Measurements from ENCODE around the gene NOD2. TPM values are rescaled to one million over a fixed set of nuclear protein-coding genes. Genes with fewer than 3 reads are reported as not detected.
A peak's percentile ranks its signal among the peaks of the same experiment; 100 is the strongest.

The NOD2 gene
- total and polyA plus RNA-seq, 2 of the 13 experiments (the other 11 are each of a cell fraction or from before 2014, with no cell fraction given) = 0.27 to 0.81 TPM

DNA sequence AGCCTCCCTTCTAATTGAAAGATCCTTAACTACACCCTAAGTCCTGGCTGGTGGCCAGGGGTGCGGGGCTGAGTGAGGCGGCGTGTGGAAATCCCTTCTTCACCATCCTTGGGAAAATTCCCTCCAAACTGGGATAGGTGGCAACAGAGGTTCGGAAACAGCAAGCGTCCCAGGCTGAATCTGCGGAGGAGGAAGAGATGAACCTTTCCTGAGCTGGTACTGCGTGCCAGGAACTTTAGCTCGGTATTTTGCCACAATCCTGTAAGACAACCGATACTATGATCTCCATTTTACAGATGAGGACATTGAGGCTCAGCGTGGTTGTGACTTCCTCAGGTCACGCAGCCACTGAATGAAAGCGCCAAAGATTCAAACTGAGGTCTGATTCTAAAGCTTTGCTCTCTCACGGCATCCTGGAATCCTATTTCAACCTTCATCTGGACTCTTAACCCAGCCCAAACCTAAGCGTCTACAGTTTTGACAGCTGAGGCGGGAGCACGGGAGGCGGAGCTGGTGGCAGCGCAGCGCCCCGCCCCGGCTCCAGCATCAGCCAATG, 47.9 kb downstream of the NOD2 start:
- no TSS peak for BruUV-seq (replicated peaks)
- Histone ChIP-seq H4K20me1 (ENCODE audit: insufficient read depth, low read length) (no peaks in the 10 kb centered on the region), H3K4me2 (ENCODE audit: low read depth, low read length) (peak overlapping the region; percentile 88), H3K4me3 (replicated peaks in 1 of 3; ENCODE audit: insufficient read depth in 1 of 3, low read depth in 2 of 3, low read length in 3 of 3) (peak overlapping the region; percentile 32 to 65 (median 49)), H3K36me3 (replicated peaks in 1 of 2; ENCODE audit: control insufficient read depth in 1 of 2, insufficient read depth in 2 of 2, low read length in 2 of 2) (no peaks in the 10 kb centered on the region), H3K9ac (ENCODE audit: insufficient read depth, low read depth, low read length) (peak overlapping the region; percentile 33; the same call in 1 of the 2 replicates), H3K9me3 (ENCODE audit: low read length) (no peaks in the 10 kb centered on the region), H3K27ac (ENCODE audit: extremely low read length, insufficient read depth, low read length) (no peak overlapping the region), H2AFZ (ENCODE audit: low read length) (peak overlapping the region; percentile 28), H3K27me3 (ENCODE audit: control insufficient read depth in 1 of 2, insufficient read depth in 2 of 2, low read length in 2 of 2) (0 out of 5 replicates have a peak, but pooled peaks cover 0 to 5% of the 10 kb centered on the region in 2 experiments), H3K4me1 (ENCODE audit: insufficient read depth, low read length) (peaks cover 19% of the 10 kb centered on the region), H3K79me2 (ENCODE audit: insufficient read depth, low read length) (no peaks in the 10 kb centered on the region)
- in situ Hi-C loops (cut with HindIII; ENCODE audit: extremely low pct_ligation_motif_present, low pct_unique_long_range_greater_than_20kb) = no loop called here
- DNase-seq (ENCODE audit: low spot score) (no peak), ATAC-seq (no peak), FAIRE-seq (no peak)
- intact Hi-C loops (cut with micrococcal nuclease; ENCODE audit: unreplicated experiment) = loop anchor here (1.0 to 5.0 kb wide), 3 partner anchors 23 to 74 kb away; no protein-coding TSS in a partner anchor
- ChIA-PET POLR2A (interaction anchor here (0.7 to 1.3 kb wide), 8 partner anchors 9 to 76 kb away, joined by 3 to 14 read pairs (median 4); no protein-coding TSS in a partner anchor), CTCF (ENCODE audit: low intra/inter-chr PET ratio, low total read pairs) (no interaction called here)
- 2% methylated on average over 18 of the region's 21 CpGs for WGBS (ENCODE audit: low lambda C conversion rate)
- TF ChIP-seq MXD4 (CRISPR knock-in tag; IDR thresholded peaks at IDR 0.05) (no peak), BRCA1 (CRISPR knock-in tag; IDR thresholded peaks at IDR 0.05) (no peak), PHF8 (CRISPR knock-in tag; IDR thresholded peaks at IDR 0.05) (no peak; the same call in 1 of the 2 replicates), NR1H2 (CRISPR knock-in tag; IDR thresholded peaks at IDR 0.05; ENCODE audit: borderline replicate concordance, low read depth) (no peak), ZNF256 (CRISPR knock-in tag; conservative IDR thresholded peaks at IDR 0.05) (no peak), ZFP41 (CRISPR knock-in tag; IDR thresholded peaks at IDR 0.05; ENCODE audit: borderline replicate concordance) (no peak), SRF (IDR thresholded peaks at IDR 0.05; ENCODE audit: low read depth, low read length) (no peak), ADNP (CRISPR knock-in tag; IDR thresholded peaks at IDR 0.05) (peak; percentile 82), SP140L (CRISPR knock-in tag; IDR thresholded peaks at IDR 0.05; ENCODE audit: borderline replicate concordance) (0 out of 2 replicates have a peak, but pooled peaks have one; percentile 18), CC2D1A (CRISPR knock-in tag; IDR thresholded peaks at IDR 0.05) (no peak), ZNF629 (CRISPR knock-in tag; conservative IDR thresholded peaks at IDR 0.05) (peak; percentile 99), ZNF598 (CRISPR knock-in tag; IDR thresholded peaks at IDR 0.05; ENCODE audit: borderline replicate concordance) (peak; percentile 63; the same call in 1 of the 2 replicates), CHD2 (IDR thresholded peaks at IDR 0.05; ENCODE audit: low read depth, low read length) (no peak), KAT7 (CRISPR knock-in tag; IDR thresholded peaks at IDR 0.05; ENCODE audit: borderline replicate concordance) (no peak), THYN1 (CRISPR knock-in tag; IDR thresholded peaks at IDR 0.05; ENCODE audit: borderline replicate concordance, low read depth) (no peak), RFX1 (IDR thresholded peaks at IDR 0.05) (no peak)
- TF ChIP-seq, protein P1, sequence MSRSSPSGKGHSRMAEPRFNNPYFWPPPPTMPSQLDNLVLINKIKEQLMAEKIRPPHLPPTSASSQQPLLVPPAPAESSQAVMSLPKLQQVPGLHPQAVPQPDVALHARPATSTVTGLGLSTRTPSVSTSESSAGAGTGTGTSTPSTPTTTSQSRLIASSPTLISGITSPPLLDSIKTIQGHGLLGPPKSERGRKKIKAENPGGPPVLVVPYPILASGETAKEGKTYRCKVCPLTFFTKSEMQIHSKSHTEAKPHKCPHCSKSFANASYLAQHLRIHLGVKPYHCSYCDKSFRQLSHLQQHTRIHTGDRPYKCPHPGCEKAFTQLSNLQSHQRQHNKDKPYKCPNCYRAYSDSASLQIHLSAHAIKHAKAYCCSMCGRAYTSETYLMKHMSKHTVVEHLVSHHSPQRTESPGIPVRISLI (CRISPR knock-in tag; IDR thresholded peaks at IDR 0.05; ENCODE audit: borderline replicate concordance) = no peak
- TF ChIP-seq, protein P2, sequence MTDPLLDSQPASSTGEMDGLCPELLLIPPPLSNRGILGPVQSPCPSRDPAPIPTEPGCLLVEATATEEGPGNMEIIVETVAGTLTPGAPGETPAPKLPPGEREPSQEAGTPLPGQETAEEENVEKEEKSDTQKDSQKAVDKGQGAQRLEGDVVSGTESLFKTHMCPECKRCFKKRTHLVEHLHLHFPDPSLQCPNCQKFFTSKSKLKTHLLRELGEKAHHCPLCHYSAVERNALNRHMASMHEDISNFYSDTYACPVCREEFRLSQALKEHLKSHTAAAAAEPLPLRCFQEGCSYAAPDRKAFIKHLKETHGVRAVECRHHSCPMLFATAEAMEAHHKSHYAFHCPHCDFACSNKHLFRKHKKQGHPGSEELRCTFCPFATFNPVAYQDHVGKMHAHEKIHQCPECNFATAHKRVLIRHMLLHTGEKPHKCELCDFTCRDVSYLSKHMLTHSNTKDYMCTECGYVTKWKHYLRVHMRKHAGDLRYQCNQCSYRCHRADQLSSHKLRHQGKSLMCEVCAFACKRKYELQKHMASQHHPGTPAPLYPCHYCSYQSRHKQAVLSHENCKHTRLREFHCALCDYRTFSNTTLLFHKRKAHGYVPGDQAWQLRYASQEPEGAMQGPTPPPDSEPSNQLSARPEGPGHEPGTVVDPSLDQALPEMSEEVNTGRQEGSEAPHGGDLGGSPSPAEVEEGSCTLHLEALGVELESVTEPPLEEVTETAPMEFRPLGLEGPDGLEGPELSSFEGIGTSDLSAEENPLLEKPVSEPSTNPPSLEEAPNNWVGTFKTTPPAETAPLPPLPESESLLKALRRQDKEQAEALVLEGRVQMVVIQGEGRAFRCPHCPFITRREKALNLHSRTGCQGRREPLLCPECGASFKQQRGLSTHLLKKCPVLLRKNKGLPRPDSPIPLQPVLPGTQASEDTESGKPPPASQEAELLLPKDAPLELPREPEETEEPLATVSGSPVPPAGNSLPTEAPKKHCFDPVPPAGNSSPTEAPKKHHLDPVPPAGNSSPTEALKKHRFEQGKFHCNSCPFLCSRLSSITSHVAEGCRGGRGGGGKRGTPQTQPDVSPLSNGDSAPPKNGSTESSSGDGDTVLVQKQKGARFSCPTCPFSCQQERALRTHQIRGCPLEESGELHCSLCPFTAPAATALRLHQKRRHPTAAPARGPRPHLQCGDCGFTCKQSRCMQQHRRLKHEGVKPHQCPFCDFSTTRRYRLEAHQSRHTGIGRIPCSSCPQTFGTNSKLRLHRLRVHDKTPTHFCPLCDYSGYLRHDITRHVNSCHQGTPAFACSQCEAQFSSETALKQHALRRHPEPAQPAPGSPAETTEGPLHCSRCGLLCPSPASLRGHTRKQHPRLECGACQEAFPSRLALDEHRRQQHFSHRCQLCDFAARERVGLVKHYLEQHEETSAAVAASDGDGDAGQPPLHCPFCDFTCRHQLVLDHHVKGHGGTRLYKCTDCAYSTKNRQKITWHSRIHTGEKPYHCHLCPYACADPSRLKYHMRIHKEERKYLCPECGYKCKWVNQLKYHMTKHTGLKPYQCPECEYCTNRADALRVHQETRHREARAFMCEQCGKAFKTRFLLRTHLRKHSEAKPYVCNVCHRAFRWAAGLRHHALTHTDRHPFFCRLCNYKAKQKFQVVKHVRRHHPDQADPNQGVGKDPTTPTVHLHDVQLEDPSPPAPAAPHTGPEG (CRISPR knock-in tag; IDR thresholded peaks at IDR 0.05) = no peak

Data from HepG2 (cell line).